ENCODE results near the gene ERFE.

Gene ERFE

GRCh38 chr2:238164906-238165287 lies 6.1 kb downstream of the ERFE start:
- DNase-seq (ENCODE audit: low spot score) = no peak
- Histone ChIP-seq H3K4me3 (no peak overlapping the region), H3K27ac (no peak overlapping the region)
- TF ChIP-seq, protein P1, sequence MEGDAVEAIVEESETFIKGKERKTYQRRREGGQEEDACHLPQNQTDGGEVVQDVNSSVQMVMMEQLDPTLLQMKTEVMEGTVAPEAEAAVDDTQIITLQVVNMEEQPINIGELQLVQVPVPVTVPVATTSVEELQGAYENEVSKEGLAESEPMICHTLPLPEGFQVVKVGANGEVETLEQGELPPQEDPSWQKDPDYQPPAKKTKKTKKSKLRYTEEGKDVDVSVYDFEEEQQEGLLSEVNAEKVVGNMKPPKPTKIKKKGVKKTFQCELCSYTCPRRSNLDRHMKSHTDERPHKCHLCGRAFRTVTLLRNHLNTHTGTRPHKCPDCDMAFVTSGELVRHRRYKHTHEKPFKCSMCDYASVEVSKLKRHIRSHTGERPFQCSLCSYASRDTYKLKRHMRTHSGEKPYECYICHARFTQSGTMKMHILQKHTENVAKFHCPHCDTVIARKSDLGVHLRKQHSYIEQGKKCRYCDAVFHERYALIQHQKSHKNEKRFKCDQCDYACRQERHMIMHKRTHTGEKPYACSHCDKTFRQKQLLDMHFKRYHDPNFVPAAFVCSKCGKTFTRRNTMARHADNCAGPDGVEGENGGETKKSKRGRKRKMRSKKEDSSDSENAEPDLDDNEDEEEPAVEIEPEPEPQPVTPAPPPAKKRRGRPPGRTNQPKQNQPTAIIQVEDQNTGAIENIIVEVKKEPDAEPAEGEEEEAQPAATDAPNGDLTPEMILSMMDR (IDR thresholded peaks at IDR 0.05) = no peak

- H3K4me3 ChIP-seq = no peak overlapping the region
- TF ChIP-seq, protein P1 (IDR thresholded peaks at IDR 0.05) = no peak
- DNase-seq (ENCODE audit: low spot score) = no peak
- no peak overlapping the region for H3K27ac ChIP-seq
These were observed 6.6 kb downstream of the ERFE start for GRCh38 chr2:238165288-238165921.

DNA sequence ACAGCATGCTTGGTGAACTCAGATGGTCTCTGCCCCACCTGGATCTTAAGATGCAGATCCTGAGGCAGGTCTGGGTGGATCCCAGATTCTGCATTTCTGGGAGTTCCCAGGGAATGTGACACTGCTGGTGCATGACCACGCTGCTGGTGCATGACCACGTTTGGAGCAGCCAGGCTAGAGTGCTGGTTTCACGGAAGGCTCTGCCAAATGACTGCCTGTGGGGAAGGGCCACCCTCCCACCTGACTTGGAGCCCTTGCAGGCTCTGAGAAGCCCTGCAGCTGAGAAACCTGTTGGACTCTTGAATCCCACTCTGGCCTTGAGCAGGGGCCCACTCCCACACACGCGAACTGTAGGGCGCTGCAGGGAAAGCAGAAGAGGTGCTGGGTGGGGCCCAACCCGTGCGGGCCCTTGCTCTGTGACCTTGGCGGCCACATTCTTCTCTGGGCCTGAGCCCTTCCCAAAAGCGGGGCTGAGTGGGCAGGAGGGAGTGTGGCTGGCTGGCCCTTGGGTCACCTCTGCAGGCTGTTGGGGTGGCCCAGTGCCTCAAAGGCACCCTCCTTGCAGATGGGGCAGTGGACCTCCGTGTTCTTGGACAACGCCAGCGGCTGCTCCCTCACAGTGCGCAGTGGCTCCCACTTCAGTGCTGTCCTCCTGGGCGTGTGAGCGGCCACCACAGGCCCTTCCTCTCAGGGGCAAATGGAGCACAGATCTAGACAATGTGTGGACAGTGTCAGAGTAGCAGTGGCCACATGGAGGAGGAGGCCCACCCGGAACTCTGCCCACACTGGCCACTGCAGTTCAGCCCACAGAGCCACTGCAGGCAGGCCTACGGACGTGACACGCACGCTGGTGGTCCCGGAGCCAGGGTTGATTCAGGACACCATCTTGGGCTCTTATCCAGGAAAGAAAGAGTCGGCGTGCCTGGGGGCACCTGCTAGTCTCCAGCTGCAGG lies 7.9 kb downstream of the ERFE start:
- TF ChIP-seq, protein P1 (IDR thresholded peaks at IDR 0.05) = no peak
- Histone ChIP-seq H3K4me3 (no peak overlapping the region), H3K27ac (no peak overlapping the region)
- peak; percentile 64 for DNase-seq (ENCODE audit: low spot score)

GRCh38 chr2:238167344-238167715 lies 8.6 kb downstream of the ERFE start:
- Histone ChIP-seq H3K27ac (no peak overlapping the region), H3K4me3 (no peak overlapping the region)
- no peak for DNase-seq (ENCODE audit: low spot score)
- TF ChIP-seq, protein P1 (IDR thresholded peaks at IDR 0.05) = no peak

- DNase-seq (ENCODE audit: low spot score) = no peak
These were observed 9.0 kb downstream of the ERFE start for GRCh38 chr2:238167761-238168160.

DNA sequence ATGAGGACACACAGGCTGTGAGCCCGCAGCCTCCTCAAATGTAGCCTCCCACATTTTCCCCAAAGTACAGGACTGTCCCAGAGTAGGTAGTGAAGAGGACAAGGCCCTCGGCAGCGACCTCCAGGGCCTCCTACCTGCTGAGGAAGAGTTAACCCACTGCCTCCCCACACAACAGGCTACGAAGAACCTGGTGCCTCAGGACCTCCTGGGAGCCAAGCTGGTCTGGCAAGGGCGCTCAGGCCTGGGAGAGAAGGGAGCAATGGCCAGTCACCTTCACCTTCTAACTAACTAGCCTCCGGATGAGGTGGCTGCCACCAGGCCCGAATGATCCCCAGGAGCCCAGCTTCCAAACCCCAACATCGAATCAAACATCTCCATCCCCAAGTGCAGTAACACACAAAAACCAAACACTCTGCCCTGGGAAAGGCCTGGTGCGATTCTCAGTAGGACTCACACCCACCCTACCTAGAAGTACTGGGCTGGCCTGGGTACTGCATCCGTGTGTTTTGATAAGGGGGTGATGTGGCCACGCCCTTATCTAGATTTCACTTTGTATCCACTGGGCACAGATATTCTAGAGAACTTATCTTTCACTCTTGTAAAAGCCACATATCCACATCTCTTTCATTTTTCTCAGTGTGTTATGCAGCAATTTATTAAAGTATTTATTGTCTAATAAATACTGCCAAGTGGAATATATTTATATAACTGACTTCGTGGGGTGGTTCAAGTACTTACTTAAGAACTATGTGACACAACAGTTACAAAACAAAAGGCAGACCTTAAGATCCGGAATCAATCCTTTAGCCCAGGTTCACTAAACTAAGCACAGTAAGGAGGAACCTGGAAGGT lies 9.7 kb downstream of the ERFE start:
- Histone ChIP-seq H3K27ac (peak overlapping the region; percentile 65 to 84), H3K4me3 (no peak overlapping the region)
- TF ChIP-seq, protein P1 (IDR thresholded peaks at IDR 0.05) = no peak
- peak; percentile 70 for DNase-seq (ENCODE audit: low spot score)

More at GRCh38 chr2:238167761-238168160, 9.0 kb downstream of the ERFE start:
- TF ChIP-seq, protein P1 (IDR thresholded peaks at IDR 0.05) = no peak
- Histone ChIP-seq H3K4me3 (no peak overlapping the region), H3K27ac (peak overlapping the region in 1 of 2 donors; percentile 84)
